ENCODE measurements around the gene WEE2. TPM values are rescaled to one million over a fixed set of nuclear protein-coding genes. Genes with fewer than 3 reads are reported as not detected.

WEE2 gene
- total and polyA plus RNA-seq, 12 donors: 0.12 TPM; not detected in 11

- no peak for ATAC-seq
- no peak for DNase-seq
- Histone ChIP-seq H3K4me3 (no peak overlapping the region), H3K27ac (no peak overlapping the region), H3K27me3 (no peaks in the 10 kb centered on the region), H3K4me1 (no peaks in the 10 kb centered on the region), H3K9me3 (no peaks in the 10 kb centered on the region), H3K36me3 (peaks cover 0 to 24% (median 0%) of the 10 kb centered on the region in 9 donors)
- TF ChIP-seq CTCF (IDR thresholded peaks at IDR 0.05): no peak
- intact Hi-C loops (cut with DNase I): no loop called here
- WGBS, 2 donors: 74 to 76% methylated on average over 2 of the region's 2 CpGs
Measured at GRCh38 chr7:141714571-141714970, 6.4 kb downstream of the WEE2 start.

GRCh38 chr7:141715018-141715417 lies 6.9 kb downstream of the WEE2 start:
- DNase-seq (no peak), ATAC-seq (no peak)
- 66 to 68% methylated on average over 4 of the region's 4 CpGs for WGBS, 2 donors
- Histone ChIP-seq H3K36me3 (peaks cover 0 to 24% (median 0%) of the 10 kb centered on the region in 9 donors), H3K9me3 (no peaks in the 10 kb centered on the region), H3K27ac (no peak overlapping the region), H3K4me1 (no peaks in the 10 kb centered on the region), H3K4me3 (no peak overlapping the region), H3K27me3 (no peaks in the 10 kb centered on the region)
- intact Hi-C loops (cut with DNase I): no loop called here
- TF ChIP-seq CTCF (IDR thresholded peaks at IDR 0.05): no peak

- no peaks in the 10 kb centered on the region for H3K27me3 ChIP-seq
- ATAC-seq (no peak), DNase-seq (no peak)
- 57 to 70% methylated on average over 6 of the region's 6 CpGs for WGBS, 2 donors
- no peak for TF ChIP-seq CTCF (IDR thresholded peaks at IDR 0.05)
- peaks cover 0 to 28% (median 0%) of the 10 kb centered on the region in 9 donors for H3K36me3 ChIP-seq
- no peaks in the 10 kb centered on the region for H3K9me3 ChIP-seq
- intact Hi-C loops (cut with DNase I): no loop called here
- H3K27ac ChIP-seq: no peak overlapping the region
- no peak overlapping the region for H3K4me3 ChIP-seq
- no peaks in the 10 kb centered on the region for H3K4me1 ChIP-seq
Measured at GRCh38 chr7:141715794-141716689, 7.9 kb downstream of the WEE2 start.

- H3K4me3 ChIP-seq: no peak overlapping the region
- H3K27me3 ChIP-seq: no peaks in the 10 kb centered on the region
- WGBS, 2 donors: 96 to 97% methylated on average over 1 of the region's 1 CpG
Measured at GRCh38 chr7:141717450-141717849, 9.3 kb downstream of the WEE2 start.

More at GRCh38 chr7:141717450-141717849, 9.3 kb downstream of the WEE2 start:
- no peak for TF ChIP-seq CTCF (IDR thresholded peaks at IDR 0.05)
- intact Hi-C loops (cut with DNase I): no loop called here
- ATAC-seq (no peak), DNase-seq (no peak)
- Histone ChIP-seq H3K27ac (no peak overlapping the region), H3K4me1 (no peaks in the 10 kb centered on the region), H3K36me3 (peaks cover 0 to 22% (median 0%) of the 10 kb centered on the region in 9 donors), H3K9me3 (no peaks in the 10 kb centered on the region)

Data from heart right ventricle (tissue), 16 donors.